GM12878 (cell line): Measurements from ENCODE around the gene NPDC1. TPM values are rescaled to one million over a fixed set of nuclear protein-coding genes. Genes with fewer than 3 reads are reported as not detected.

Experiments
- ATF7 ChIP-seq: fragments of 450-650 bp; IDR thresholded peaks from 2 replicates; pipeline ENCODE4 v1.6.1; 2016; ENCODE audit warnings: low read depth, mild to moderate bottlenecking
- CBX3 ChIP-seq: fragments of 200-600 bp; sonication (generic); IDR thresholded peaks from 2 replicates; pipeline ENCODE4 v1.6.1; 2016; ENCODE audit warnings: low read depth, borderline replicate concordance
- HCFC1 ChIP-seq: fragments of 150-350 bp; IDR thresholded peaks from 2 replicates; pipeline ENCODE4 v1.6.1; 2014; ENCODE audit warnings: low read length
- HDGF ChIP-seq: fragments of 450-650 bp; IDR thresholded peaks from 2 replicates; pipeline ENCODE4 v1.6.1; 2016; ENCODE audit warnings: antibody characterized with exemption
- MEF2B ChIP-seq: fragments of 450-650 bp; IDR thresholded peaks from 2 replicates; pipeline ENCODE4 v1.6.1; 2018; ENCODE audit warnings: mild to moderate bottlenecking, moderate library complexity; ENCODE audit not compliant: partially characterized antibody, poor library complexity, severe bottlenecking
- MYC ChIP-seq: IDR thresholded peaks from 2 replicates; pipeline ENCODE4 v1.6.1; 2011; ENCODE audit warnings: mild to moderate bottlenecking, low read length, moderate library complexity, inconsistent platforms; ENCODE audit not compliant: insufficient read depth, insufficient replicate concordance, insufficient read length, severe bottlenecking
- NRF1 ChIP-seq: conservative IDR thresholded peaks from 2 replicates; pipeline ENCODE4 v1.6.1; 2011; ENCODE audit warnings: mild to moderate bottlenecking, low read depth, low read length, improper control_type of control experiment
- POLR2A ChIP-seq: IDR thresholded peaks from 2 replicates; pipeline ENCODE4 v1.6.1; 2011; ENCODE audit warnings: low read depth, mild to moderate bottlenecking, low read length
- POLR2AphosphoS2 ChIP-seq: IDR thresholded peaks from 2 replicates; pipeline ENCODE4 v1.6.1; 2011; ENCODE audit warnings: low read depth, mild to moderate bottlenecking, low read length, improper control_type of control experiment, moderate library complexity
- RB1 ChIP-seq: fragments of 450-650 bp; formaldehyde crosslinking; IDR thresholded peaks from 2 replicates; pipeline ENCODE4 v1.6.1; 2017; ENCODE audit warnings: mild to moderate bottlenecking, borderline replicate concordance
- SMARCA5 ChIP-seq: fragments of 450-650 bp; IDR thresholded peaks from 2 replicates; pipeline ENCODE4 v1.6.1; 2017; ENCODE audit warnings: mild to moderate bottlenecking
- SUPT20H ChIP-seq: IDR thresholded peaks from 2 replicates; pipeline ENCODE4 v1.6.1; 2011; ENCODE audit warnings: low read depth, mild to moderate bottlenecking, low read length, moderate library complexity, borderline replicate concordance; ENCODE audit not compliant: control insufficient read depth
- TARDBP ChIP-seq: IDR thresholded peaks from 2 replicates; pipeline ENCODE4 v1.6.1; 2016; ENCODE audit warnings: borderline replicate concordance
- TCF12 ChIP-seq: IDR thresholded peaks from 2 replicates; pipeline ENCODE4 v1.6.1; 2011; ENCODE audit warnings: low read depth, mild to moderate bottlenecking, low read length
- ZNF207 ChIP-seq: fragments of 450-650 bp; IDR thresholded peaks from 2 replicates; pipeline ENCODE4 v1.6.1; 2014; ENCODE audit warnings: antibody characterized with exemption, mild to moderate bottlenecking, borderline replicate concordance
- polyA plus RNA-seq, 11 experiments: library from polyadenylated mRNA; depleted of rRNA in 4 of 11; unstranded in 6 of 11; stranded (reverse) in 5 of 11; fragments of >200 nt; fragmentation: Nextera tagmentation in 4 of 11; fragmentation: Illumina TruSeq in 1 of 11; extraction: Ambion mirVana in 4 of 11; extraction: Trizol in 1 of 11; gene quantifications; 1 replicate in 1 of 11; 2 replicates in 10 of 11; pipeline versions ENCODE4 v1.2.1 to v1.2.3, GENCODE V29; 2011 to 2016; ENCODE audit warnings: inconsistent platforms in 2 of 11, missing spikeins in 2 of 11, low read depth in 1 of 11
- total RNA-seq, 4 experiments: library from RNA; depleted of rRNA in 3 of 4; stranded (reverse); fragments of >200 nt in 3 of 4; fragmentation: Illumina TruSeq in 1 of 4; extraction: Trizol in 1 of 4; gene quantifications; 2 replicates each; pipeline versions ENCODE4 v1.2.1 to v1.2.3, GENCODE V29; 2013 to 2021
- TF ChIP-seq, protein P1 (sequence below): fragments of 450-650 bp; conservative IDR thresholded peaks from 2 replicates; pipeline ENCODE4 v1.6.1; 2017; ENCODE audit warnings: mild to moderate bottlenecking, moderate library complexity
- TF ChIP-seq, protein P2 (sequence below): fragments of 450-650 bp; IDR thresholded peaks from 2 replicates; pipeline ENCODE4 v1.6.1; 2017; ENCODE audit warnings: mild to moderate bottlenecking, moderate library complexity
- TF ChIP-seq, protein P3 (sequence below): fragments of 450-650 bp; IDR thresholded peaks from 2 replicates; pipeline ENCODE4 v1.6.1; 2016; ENCODE audit warnings: mild to moderate bottlenecking

The NPDC1 gene
- total and polyA plus RNA-seq, 10 of the 15 experiments (the other 5 are each of a cell fraction or from before 2014, with no cell fraction given), result 0.04 to 1.7 (median 0.77) TPM; not detected in 2

DNA sequence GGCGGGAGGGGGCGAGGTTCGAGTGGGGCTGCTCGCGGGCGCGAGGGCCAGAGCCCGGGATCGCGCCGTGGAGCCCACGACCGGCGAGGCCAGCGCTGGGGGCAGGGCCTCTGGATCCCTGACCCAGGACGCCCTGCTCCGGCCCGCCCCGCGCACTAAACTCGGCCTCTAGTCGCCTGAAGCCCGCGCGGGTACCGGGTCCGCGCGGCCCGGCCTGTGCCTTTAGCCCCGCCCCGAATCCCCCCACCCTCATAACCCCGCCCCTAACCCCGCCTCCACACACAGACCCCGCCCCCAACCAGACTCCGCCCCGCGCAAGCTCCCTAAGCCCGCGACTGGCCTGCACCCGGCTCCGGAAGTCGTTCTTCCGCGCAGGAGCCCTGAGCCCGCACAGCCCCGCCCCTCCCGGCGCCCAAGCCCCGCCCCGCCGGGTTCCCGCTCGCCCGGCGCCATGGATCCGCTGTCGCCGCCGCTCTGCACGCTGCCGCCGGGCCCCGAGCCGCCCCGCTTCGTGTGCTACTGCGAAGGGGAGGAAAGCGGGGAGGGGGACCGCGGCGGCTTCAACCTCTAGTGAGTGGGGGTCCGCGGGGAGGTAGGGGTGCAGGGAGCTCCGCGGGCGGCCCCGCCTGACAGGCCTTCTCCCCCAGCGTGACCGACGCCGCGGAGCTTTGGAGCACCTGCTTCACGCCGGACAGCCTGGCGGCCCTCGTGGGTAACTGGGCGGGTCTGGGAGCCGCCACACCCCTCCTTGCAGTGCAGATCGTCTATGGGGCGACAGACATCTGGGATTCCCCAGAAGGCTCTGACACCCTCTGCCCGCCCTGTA is 53.8 kb downstream of the NPDC1 start, which contains the start of gene PAXX (continued):
- TF ChIP-seq HDGF, result peak; percentile 56; the same call in 1 of the 2 replicates
- TF ChIP-seq, protein P1, sequence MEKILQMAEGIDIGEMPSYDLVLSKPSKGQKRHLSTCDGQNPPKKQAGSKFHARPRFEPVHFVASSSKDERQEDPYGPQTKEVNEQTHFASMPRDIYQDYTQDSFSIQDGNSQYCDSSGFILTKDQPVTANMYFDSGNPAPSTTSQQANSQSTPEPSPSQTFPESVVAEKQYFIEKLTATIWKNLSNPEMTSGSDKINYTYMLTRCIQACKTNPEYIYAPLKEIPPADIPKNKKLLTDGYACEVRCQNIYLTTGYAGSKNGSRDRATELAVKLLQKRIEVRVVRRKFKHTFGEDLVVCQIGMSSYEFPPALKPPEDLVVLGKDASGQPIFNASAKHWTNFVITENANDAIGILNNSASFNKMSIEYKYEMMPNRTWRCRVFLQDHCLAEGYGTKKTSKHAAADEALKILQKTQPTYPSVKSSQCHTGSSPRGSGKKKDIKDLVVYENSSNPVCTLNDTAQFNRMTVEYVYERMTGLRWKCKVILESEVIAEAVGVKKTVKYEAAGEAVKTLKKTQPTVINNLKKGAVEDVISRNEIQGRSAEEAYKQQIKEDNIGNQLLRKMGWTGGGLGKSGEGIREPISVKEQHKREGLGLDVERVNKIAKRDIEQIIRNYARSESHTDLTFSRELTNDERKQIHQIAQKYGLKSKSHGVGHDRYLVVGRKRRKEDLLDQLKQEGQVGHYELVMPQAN, result peak; percentile 78
- peak; percentile 46 for TF ChIP-seq NRF1
- TF ChIP-seq HCFC1, result no peak; the same call in 1 of the 2 replicates
- TF ChIP-seq TCF12, result no peak
- TF ChIP-seq, protein P2, sequence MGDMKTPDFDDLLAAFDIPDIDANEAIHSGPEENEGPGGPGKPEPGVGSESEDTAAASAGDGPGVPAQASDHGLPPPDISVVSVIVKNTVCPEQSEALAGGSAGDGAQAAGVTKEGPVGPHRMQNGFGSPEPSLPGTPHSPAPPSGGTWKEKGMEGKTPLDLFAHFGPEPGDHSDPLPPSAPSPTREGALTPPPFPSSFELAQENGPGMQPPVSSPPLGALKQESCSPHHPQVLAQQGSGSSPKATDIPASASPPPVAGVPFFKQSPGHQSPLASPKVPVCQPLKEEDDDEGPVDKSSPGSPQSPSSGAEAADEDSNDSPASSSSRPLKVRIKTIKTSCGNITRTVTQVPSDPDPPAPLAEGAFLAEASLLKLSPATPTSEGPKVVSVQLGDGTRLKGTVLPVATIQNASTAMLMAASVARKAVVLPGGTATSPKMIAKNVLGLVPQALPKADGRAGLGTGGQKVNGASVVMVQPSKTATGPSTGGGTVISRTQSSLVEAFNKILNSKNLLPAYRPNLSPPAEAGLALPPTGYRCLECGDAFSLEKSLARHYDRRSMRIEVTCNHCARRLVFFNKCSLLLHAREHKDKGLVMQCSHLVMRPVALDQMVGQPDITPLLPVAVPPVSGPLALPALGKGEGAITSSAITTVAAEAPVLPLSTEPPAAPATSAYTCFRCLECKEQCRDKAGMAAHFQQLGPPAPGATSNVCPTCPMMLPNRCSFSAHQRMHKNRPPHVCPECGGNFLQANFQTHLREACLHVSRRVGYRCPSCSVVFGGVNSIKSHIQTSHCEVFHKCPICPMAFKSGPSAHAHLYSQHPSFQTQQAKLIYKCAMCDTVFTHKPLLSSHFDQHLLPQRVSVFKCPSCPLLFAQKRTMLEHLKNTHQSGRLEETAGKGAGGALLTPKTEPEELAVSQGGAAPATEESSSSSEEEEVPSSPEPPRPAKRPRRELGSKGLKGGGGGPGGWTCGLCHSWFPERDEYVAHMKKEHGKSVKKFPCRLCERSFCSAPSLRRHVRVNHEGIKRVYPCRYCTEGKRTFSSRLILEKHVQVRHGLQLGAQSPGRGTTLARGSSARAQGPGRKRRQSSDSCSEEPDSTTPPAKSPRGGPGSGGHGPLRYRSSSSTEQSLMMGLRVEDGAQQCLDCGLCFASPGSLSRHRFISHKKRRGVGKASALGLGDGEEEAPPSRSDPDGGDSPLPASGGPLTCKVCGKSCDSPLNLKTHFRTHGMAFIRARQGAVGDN, result peak; percentile 80
- no peak for TF ChIP-seq MEF2B
- TF ChIP-seq RB1, result peak; percentile 78; the same call in 1 of the 2 replicates
- TF ChIP-seq ZNF207, result 0 out of 2 replicates have a peak, but pooled peaks have one; percentile 42
- peak; percentile 29 for TF ChIP-seq MYC
- no peak for TF ChIP-seq ATF7
- no peak for TF ChIP-seq CBX3
- TF ChIP-seq POLR2AphosphoS2, result 0 out of 2 replicates have a peak, but pooled peaks have one; percentile 26
- TF ChIP-seq, protein P3, sequence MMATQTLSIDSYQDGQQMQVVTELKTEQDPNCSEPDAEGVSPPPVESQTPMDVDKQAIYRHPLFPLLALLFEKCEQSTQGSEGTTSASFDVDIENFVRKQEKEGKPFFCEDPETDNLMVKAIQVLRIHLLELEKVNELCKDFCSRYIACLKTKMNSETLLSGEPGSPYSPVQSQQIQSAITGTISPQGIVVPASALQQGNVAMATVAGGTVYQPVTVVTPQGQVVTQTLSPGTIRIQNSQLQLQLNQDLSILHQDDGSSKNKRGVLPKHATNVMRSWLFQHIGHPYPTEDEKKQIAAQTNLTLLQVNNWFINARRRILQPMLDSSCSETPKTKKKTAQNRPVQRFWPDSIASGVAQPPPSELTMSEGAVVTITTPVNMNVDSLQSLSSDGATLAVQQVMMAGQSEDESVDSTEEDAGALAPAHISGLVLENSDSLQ, result peak; percentile 40
- no peak for TF ChIP-seq SUPT20H
- TF ChIP-seq SMARCA5, result peak; percentile 72
- no peak for TF ChIP-seq TARDBP
- TF ChIP-seq POLR2A, result peak; percentile 67
